ENCODE data around the gene STOM.

Gene STOM

DNA sequence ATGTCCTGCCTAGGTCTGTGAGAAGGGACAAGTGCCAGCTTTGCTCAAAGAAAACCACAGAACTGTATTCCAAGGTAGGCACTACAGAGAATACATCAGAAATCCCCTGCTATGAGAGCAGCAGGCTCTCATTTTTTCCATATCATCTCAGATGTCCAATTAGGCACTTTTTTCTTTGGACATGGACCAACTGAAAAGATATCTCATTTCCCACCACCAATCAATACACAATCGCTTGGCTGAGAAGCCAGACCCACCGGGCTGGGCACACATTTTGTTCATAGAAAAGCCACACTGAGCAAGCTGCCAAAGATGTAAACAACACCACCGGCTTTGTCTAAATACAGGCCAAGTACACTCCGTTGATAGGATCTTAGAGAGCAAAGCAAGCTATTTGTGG is 25.9 kb downstream of the STOM start:
- no peak for DNase-seq

DNA sequence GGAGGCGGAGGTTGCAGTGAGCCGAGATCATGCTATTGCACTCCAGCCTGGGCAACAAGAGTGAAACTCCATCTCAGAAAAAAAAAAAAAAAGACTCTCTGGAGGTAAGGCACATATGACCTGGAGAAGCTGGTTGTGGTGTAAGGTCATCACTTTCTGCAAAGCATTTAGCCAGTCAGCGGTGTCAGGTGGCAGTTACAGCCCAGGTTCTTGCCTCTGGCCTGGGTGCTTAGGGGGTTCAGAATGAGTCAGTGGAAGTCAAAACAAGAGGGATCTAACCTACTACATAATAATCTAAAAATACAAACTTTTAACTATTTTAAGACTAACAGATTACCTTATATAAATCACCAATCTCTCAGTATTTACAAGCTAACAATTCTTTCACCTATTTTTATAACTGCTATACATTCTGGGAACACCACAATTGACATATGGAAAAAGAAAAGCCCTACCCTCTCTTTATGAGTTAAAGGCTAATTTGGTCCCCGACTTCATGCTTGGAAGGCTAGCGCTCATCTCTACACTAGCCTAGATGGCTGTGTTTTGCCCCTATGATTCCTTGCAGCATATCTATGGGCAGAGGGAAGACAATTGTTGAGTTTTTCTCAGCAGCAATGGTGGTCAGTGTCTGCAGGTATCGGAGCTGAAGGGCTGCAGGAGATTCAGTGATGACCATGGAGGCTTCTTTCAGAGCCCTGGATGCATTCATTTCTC is 29.2 kb downstream of the STOM start:
- DNase-seq = no peak

DNA sequence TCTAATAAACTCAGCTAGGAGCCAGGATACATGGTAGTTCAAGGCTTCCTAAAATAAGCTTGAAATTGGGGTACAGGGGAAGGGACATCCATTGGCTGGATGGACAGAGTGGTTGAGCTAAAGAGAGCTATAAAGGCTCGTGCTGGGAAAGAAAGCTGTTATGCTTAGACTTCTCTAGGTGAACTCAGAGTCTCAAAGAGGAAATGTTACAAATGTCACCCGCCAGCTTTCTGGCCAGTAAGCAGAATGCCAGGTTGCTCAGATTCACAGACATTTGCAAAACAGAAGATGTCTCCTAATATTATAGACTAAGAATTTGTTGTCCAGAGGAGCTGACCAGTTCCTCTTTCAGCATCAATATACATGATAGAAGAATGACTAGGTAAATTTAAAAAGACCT is 30.6 kb downstream of the STOM start:
- DNase-seq = no peak

DNA sequence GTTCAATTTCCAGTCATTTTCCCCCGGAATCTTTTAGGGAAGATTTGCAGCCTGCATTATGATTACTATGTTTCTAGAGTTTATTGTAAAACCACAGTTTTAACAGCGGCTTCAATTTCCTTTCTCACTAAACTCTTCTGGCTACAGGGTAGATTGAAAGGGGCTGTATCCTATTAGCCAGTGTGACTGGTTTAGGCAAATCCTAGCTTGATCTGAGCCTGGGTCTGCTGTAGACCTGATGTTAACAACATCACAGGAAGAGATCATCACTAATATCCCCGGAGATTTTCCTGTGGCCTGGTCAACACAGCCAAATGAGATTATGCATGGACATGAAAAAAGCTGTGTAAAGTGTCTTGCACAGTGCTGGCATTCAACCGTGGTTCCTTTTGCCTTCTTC is 33.4 kb downstream of the STOM start:
- no peak for DNase-seq

DNA sequence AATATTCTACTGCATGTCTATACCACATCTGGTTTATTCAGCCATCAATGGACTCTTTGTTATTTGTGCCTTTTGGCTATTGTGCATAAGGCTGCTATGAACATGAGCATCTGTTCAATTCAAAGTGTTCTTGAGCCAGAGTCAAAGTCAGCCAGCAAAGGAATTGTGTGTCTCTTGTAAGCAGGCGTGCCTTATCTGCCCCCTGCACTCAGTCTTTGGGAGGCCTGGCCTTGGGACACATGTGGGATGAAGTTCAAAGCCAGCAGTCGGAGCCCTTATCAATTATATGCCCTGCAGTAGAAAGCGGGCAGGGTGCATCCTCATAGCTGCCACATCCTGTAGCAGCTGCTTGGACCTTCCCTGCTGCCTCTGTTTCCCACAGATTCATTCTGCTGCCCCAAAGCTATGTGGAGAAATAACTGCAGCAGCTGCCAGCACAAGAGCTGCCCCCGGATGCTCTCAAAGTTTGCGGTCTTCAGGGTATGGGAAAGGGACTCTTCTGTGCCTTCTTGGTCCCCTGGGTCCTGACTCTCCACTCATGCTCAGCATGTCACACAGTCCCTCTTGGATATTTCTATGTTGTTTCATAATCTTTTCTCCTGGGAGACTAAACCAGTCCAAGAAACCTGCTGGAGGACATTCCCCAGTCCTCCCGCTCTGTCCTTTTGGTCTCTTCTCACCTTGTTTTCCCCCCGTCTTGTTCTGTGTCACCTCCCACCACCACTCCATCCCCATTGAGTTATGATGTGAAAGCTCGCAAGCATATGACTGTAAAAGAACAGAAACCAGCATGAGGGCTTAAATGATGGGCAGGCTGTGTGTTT is 35.9 kb downstream of the STOM start:
- DNase-seq = no peak

DNA sequence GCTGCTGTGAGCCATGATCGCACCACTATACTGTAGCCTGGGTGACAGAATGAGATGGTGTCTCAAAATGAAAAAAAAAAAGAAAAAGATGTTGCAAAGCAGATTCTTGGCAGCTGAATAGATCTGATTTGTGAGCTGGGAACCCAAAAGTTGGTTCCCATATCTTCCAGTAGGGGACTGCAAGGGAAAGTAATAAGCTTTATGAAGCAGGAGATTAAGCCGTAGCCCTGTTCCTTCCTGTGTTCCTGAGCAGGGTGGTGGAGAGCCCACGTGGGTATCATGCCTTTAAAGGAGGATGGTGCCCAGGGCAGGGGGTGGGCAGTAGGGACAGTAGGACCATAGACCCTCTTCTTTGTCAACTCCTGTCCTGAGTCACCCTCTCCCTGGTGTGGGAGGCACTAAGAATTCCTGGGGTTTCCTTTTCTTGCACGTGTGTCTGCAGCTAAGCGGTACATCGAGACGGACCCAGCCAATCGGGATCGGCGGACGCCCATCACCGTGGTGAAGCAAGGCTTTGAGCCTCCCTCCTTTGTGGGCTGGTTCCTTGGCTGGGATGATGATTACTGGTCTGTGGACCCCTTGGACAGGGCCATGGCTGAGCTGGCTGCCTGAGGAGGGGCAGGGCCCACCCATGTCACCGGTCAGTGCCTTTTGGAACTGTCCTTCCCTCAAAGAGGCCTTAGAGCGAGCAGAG is 37.9 kb downstream of the STOM start:
- DNase-seq = peak in 1 of 2 experiments; percentile 11

DNA sequence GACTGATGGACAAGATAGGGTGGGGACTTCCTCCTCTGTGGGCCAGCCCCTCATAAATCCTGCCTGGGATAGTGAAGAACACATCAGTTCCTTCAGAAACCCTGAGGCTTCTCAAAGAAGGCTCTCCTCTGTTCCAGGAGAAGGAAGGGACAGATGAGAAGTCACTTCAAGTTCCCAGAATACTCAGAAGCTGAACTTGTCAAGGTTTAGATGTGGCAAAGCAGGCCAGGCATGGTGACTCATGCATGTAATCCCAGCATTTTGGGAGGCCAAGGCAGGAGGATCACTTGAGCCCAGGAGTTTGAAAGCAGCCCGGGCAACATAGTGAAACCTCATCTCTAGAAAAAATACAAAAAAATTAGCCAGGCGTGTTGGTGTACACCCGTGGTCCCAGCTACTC is 38.5 kb downstream of the STOM start:
- DNase-seq = no peak

DNA sequence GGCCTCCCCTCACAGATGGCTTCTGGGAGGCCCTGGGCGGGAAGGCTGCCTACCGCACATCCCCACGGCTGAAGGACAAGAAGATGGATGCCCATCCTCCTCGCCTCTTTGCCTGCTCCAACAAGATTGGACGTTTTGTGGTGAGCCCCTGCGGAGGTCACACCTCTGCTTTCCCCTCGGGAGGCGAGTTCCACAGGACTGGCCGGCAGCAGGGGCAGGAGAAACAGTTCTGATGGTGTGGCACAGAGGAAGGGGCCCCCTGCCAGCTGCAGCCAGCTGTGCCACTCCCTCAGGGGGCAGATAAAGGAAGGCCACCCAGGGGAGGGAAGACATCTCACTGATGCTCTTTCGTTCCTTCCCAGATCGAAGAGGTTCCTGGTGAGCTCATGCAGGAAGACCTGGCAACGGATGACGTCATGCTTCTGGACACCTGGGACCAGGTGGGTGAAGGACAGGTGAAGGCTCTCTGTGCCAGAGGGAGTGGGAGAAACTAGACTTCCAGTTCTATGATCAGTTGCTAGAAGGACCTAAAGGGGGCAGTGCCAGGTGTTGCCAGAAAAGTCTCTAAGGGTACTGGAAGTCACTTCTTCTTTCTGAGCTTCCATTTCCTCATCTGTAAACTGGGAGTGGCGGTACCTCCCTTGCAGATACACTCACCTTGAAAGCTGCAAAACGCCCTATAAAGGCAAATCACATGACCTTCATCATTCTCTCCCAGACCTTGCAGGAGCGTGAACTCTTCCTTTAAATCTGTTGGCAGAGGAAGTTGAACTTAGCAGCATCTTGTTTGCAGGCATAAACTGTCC is 41.0 kb downstream of the STOM start:
- peak in 1 of 2 experiments; percentile 39 for DNase-seq

DNA sequence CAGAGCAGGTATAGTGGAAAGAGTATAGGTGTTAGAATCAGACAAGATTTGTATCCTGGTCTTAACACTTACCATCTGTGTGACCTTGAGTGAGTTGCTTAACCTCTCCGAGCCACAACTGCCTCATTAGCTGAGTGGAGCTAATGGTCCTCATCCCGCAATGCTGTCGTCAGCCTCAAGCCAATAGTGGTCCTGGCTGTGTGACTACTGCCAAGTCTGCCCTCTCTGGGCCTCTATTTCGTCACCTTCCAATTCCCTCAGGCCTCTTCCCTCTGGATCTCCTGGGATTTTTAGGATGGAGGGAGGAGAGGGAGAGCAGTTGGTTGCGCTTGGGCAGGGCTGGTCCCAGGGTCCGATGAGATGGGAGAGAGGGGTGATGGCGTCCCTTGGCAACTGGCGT is 41.6 kb downstream of the STOM start:
- no peak for DNase-seq

DNA sequence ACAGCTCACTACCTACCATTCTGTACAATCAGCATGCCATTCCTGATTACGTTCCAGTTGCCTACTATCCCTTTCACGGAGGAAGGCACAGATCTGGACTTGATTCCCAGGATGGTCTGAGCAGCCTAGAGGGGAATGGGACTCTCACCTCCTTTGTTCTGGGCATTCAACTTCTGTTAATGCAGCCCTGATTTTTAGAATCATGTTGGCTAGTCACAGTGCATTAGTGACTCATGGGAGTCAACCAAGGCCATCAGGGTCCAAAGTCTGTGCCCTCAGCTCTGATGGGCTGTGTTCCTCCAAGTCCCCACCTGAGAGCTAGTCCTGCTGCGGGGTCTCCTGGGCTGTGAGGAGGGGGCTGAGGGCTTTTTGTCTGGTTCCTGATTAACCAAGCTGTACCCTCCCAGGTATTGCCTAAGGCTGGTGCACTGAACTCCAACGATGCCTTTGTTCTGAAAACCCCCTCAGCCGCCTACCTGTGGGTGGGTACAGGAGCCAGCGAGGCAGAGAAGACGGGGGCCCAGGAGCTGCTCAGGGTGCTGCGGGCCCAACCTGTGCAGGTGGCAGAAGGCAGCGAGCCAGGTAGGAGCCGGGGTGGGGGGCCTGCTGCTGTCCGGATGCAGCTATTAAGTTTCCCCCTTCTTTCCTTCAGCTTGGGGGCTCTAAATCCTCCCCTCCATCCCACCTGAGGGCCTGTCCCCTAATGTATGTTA is 43.0 kb downstream of the STOM start:
- no peak for DNase-seq

DNA sequence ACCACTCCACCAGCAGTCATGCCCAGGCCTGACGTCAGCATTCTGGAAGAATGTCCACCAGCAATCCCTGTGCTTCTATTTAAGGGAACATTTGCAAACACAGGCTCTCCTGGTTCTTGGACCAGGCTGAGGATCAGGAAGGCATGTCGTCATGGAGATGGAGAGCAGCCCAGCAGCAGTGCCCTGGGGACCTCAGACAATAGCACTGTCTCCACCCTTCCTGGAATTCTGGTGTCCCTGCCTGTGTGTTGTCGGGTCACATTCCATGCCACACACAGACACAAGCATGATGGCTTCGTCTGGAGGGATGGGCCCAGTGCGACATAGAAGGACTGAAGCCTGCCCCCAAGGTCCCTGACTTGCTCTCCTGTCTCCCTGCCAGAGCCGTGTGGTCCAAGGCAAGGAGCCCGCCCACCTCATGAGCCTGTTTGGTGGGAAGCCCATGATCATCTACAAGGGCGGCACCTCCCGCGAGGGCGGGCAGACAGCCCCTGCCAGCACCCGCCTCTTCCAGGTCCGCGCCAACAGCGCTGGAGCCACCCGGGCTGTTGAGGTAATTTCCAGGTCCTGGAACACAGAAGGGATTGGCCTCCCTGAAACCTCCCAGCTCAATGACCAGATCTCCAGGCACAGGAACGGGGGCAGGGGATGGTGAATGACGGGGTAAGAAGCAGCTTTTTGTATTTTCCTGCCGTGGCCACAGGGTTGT is 43.8 kb downstream of the STOM start:
- DNase-seq = no peak

DNA sequence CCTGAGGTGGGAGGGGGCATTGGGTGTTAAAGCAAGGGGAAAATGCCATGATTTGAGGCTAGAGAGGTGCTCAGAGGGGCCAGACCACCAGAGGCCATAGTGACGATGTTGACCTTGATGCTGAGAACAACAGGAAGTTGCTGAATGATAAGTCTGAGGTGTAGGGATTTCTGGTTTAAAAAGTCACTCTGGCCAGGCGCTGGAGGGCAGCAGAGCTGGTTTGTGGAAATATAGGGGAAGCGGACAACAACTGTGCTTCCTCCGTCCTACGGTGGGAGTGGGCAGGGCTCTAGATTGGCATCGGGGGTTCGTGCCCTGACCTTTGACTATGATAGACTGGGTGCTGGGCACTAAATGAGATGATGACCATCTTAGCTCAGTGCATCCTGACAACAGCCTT is 44.7 kb downstream of the STOM start:
- no peak for DNase-seq

DNA sequence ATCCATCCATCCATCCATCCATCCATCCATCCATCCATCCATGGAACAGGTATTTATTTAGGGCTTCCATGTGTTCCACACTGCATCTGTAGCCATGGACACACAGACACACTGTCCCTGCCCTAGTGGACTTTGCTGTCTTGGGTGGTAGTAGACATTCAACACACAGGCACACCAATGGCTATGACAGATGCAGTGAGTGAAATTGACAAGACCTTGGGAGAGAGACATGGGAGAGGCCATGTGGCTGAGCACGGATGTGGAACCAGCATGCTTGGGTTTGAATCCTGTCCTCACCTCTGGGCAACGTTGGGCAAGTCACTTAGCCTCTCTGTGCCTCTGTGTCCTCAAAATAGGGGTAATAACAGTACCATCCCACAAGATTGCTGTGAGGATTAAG is 45.3 kb downstream of the STOM start:
- DNase-seq = no peak

DNA sequence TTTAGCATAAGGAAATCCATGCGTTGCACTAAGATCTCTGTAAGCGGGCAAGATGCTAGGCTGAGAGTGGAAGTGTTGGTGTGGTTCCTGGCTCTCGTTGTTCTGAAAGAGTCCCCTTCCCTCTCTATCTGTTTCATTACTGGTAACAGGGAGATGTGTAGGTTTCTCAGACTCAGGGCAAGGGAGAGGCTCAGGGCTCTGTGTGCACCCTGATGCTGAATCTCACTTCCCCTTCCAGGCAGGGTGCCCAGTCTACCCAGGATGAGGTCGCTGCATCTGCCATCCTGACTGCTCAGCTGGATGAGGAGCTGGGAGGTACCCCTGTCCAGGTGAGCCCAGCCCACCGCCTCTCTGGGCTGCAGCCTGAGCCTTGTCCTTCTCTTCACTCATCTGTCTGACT is 45.7 kb downstream of the STOM start:
- no peak for DNase-seq

DNA sequence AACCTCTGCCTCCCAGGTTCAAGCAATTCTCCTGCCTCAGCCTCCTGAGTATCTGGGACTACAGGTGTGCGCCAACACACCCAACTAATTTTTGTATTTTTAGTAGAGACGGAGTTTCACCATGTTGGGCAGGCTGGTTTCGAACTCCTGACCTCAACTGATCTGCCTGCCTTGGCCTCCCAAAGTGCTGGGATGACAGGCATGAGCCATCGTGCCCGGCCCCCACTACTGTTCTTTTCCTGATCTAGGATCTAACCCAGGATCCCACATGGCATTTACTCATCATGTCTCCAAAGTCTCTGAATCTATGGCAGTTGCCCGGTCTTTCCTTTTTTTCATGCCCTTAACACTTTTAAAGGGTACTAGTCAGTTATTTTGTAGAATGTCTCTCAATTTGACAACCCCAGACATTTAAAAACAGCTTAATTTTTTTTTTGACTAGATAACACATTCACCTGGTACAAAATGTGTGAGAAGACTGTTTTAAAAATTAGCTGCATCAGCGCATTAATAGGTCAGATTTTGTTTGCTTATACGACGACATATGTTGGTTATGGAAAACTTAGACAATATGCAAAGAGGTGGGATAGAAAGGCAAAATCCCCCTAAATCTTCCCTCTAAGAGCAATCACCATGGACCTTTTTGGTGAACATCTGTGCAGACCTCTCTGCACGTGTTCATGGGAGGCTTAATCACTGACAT is 46.5 kb downstream of the STOM start:
- DNase-seq = no peak

DNA sequence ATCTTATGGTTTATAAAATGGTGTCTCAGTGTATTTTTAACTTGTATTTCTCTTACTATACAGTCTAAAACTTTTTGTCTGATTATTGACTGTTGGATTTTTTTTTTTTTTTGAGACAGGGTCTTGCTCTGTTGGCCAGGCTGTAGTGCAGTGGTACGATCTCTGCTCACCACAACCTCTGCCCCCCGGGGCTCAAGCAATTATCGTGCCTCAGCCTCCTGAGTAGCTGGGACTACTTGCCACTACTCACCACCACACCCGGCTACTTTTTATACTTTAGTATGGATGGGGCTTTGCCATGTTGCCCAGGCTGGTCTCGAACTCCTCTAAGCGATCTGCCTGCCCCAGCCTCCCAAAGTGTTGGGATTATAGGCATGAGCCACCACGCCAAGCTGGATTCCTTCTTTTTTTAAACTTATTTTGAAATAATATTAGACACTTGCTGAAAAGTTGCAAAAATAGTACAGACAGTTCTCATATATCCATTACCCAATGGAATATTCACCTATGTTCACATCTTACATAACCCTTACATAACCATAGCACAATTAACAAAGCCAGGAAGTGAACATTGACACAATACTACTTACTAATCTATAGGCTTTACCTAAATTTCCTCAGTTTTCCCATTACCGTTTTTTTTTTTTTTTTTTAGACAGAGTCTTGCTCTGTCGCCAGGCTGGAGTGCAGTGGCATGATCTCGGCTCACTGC is 47.2 kb downstream of the STOM start:
- DNase-seq = no peak

DNA sequence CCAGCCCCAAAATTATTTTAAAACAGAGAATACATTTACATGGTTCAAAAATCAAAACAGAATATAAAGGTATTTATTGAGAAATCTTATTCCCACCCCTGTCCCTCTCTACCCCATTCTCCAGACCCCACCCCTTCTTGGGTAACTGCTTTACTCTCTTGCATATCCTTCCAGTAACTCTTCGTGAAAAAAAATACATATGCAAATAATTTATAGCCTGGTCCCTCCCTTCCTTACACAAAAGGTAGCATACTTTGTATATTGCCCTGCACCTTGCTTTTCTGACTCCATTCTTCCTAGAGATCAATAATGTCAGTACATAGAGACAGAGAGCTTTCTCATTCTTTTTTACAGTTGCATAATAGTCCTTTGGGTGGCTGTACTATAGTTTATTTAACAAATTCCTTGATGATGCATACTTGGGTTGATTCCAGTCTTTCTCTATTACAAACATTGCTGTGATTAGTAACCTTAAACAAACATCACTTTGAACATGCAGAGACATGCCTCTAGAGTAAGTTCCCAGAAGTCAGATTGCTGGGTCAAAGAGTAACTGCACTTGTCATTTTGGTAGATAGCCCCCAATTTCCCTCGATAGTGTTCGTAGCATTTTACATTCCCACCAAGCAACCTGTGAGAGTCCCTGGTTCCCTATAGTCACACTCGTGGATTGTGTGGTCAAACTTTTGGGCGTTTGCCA is 47.9 kb downstream of the STOM start:
- no peak for DNase-seq

DNA sequence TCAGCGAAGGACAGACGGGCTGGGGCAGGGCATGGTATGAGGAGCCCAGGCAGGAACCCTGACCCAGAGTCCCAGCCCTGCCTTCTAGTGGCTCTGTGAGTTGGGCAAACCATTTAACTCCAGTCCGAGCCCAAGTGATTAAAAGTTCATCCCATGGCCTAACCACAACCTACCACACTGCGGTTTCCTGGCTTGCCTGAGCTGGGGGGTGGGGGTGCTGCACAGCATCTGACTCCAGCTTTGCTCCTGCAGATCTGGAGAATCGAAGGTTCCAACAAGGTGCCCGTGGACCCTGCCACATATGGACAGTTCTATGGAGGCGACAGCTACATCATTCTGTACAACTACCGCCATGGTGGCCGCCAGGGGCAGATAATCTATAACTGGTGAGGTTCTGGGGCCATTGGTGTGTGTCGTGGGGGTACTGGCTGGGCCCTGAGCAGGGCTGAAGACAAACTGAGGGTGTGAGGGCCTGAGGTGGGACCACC is 49.0 kb downstream of the STOM start:
- no peak for DNase-seq

DNA sequence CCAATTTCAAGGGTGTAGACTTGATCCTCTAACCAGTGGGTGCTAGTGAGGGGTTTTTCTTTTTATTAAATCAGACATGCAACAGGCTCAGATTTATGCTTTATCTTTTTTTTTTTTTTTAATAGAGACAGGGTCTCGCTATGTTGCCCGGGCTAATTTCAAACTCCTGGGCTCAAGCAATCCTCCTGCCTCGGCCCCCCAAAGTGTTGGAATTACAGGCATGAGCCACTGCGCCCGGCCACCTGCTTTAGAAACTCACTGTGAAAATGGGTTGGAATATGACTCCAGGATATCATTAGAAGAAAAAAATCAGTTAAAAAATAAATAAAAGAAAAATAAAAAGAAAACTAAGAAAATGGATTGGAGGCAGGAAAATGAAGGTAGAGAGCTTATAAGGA is 50.7 kb downstream of the STOM start:
- DNase-seq = no peak

All from Kasumi-1 (cell line).